Measurements from ENCODE around the gene C19orf44.
"Not testable (repeated sequence)": the region's sequence is repeated elsewhere in the genome, so short reads cannot be mapped to it uniquely, and the experiment has no call there.

Gene C19orf44

DNA sequence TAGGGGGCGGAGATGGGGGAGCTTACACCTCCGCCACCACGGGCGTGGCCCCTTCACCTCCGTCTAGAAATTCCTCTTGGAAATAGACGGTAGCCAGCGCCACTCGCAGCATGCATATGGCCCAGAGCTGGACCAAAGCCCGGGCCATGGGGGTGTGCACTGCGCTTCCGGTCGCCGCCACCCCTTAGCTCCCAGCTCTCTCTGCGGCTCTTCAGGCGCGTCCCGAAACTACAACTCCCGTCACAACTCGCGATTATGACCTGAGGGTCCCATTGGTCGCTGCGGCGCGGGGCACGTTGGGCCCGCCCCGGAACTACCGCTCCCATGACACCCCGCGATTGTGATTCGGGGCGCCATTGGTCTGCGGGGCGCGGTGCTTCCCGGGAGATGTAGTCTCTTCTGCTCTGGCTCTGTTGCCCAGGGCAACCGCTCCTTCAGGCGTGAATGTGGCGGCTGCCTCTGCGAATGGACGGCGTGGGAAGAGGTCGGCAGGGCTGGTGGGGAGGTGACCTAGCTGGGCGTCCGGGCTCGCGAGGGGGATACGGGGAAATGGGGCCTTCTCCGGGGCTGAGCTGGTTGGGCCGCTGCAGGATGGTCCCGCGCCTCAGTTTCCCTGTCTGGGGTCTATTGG lies at the start of gene C19orf44, which contains the start of gene CALR3:
TSS of gene C19orf44 (plus strand) at position 413 of the 631 bp plus-strand sequence. CDS start 4,399 bp downstream, outside the sequence.
TSS of gene CALR3 (minus strand) at position 186 of the 631 bp plus-strand sequence. CDS start at position 148, 38 bp downstream.
- DNase-seq (ENCODE audit: low read depth), result peak; percentile 94

DNA sequence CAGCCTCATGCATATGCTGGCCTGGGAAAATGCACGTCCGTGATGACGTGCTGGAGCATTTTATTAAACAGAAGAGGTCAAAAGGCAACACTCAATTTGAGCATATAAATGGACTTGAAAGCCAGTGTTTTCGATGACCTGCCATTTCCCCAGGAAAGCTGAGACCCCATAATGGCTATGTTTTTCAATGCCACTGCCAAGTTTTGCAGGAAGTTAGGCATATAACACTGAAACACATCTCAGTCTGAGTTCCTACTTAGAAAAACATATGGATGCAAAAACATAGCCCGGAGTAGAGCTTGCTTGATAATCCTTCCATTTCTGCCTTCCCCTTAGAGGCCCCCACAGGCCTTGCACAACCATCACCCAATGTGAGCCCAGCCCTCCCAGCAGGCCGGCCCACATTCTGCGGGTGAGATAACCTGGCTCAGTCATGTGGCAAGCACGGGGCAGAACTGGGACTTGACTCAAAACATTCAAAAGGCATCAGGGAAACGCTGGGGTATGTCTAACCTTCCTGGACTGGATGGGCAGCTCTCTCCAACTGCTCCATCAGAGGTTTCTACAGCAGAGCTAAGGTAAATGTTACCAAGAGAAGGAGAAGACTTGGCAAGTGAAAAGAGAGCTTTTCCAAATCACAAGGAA lies 49.3 kb upstream of the C19orf44 start:
- no peak for DNase-seq (ENCODE audit: low read depth)

GRCh38 chr19:16448872-16449271 lies 47.3 kb upstream of the C19orf44 start:
- DNase-seq (ENCODE audit: low read depth), result not testable (repeated sequence)

DNA sequence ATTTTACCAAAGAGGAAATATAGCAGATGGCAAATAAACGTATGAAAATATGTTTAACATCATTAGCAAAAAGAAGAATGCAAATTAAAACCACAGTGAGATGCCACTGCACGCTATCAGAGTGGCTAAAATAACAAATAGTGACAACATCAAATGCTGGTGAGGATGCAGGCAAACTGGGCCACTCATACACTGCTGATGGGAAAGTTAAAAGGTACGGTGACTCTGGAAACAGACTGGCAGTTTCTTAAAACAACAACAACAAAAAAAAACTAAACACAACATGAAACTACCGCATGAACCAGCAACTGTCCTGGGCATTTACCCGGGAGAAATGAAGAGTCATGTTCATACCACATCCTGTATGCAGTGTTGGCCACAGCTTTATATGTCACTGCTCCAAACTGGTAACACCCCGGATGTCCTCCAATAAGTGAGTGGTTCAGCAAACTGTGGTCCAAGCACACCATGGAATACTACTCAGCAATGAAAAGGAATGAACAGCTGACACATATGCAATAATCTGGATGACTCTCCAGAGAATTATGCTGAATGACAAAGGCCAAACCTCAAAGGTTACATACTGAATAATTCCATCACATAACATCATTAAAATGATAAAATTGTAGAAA lies 46.7 kb upstream of the C19orf44 start:
- DNase-seq (ENCODE audit: low read depth), result no peak

DNA sequence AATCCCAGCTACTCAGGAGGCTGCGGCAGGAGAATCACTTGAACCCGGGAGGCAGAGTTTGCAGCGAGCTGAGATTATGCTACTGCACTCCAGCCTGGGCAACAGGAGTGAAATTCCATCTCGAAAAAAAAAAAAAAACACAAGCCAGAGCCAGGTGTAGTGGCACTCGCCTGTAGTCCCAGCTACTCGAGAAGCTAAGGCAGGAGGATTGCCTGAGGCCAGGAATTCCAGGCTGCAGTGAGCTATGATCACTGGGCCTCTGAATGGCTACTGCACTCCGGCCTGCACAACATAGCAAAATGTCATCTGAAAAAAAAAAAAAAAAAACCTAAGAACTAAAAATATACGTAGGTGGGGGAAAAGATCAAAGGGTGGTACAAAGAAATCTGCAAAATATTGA lies 43.9 kb upstream of the C19orf44 start:
- no peak for DNase-seq (ENCODE audit: low read depth)

- DNase-seq (ENCODE audit: low read depth), result no peak
Measured at GRCh38 chr19:16454351-16454918, 41.8 kb upstream of the C19orf44 start.

DNA sequence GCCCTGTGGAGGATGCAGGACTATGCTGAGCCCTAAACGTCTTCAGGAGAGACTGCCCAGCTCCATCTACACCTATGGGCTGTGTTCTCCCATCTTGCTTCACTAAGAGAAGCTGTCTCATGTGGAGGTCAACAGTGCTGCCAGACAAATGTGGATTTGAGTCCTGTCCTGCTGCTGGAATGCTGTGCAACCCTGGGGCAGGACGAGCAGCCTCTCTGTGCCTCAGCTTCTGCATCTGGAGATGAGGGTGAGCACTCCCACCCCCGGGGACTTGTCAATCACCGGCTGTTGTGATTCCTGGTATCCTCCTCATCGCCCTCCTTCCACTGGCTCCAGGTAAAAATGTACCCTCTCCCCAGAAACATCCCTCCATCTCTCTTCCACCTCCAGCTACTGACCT lies 40.7 kb upstream of the C19orf44 start:
- DNase-seq (ENCODE audit: low read depth), result no peak

DNA sequence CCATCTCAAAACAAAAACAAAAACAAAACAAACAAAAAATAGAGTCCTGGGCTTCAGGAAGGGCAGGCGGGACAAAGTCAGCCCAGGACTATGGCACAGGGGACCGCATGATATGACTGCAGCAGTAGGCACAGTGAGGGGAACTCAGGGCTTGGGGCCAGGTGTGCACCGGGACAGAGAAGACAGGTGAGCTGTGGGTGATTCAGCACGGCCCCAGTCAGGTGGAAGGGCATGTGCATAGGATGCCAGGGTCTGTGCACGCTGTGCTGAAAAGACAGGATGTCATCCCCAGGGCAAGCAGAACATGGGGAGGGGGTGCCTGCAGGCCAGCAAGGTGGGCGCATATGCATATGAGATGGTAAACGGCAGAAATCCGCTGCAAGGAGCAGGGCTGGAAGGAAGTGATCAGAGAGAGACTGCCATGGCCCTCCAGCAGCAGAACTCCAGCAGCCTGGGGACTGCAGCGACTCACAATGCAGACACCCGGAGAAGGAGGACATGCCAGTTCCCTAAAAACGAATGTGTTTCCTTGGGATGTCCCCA lies 39.5 kb upstream of the C19orf44 start:
- DNase-seq (ENCODE audit: low read depth), result no peak

DNA sequence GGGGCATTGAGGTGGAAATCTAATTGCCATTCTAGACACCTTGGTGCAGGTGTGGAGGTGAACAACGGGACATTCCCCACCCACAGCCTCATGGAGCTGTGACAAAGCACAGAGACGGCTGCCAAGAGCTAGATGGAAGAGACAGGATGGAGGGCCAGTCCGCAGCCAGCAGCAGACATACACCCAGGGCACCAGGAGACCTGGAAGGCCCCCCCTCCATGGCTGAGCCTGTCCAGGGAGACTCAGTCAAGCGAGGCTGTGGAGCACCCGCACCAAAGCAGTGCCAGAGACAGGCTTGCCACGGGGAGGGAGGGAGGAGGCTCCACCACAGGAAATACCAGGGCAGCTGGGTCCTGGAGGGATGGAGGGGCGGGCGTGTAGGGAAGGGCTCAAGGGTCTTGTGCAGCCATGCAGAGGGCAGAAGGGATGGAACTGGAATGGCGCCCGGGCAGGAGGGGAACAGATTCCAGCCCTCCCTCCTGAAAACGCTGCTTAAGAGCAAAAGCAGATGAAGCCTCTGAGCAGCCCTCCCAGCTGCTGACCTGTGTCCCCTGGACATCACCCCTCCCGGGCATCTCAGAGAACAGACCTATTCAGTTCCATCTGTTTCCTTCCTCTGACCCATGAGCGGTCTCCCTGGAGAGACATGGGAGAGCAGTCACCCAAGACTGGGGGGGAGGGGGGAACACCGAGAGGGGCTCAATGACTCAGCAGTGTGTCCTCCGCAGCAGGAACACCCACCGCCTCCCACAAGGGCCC lies 38.8 kb upstream of the C19orf44 start:
- no peak for DNase-seq (ENCODE audit: low read depth)

- DNase-seq (ENCODE audit: low read depth), result no peak
Measured at GRCh38 chr19:16457954-16458331, 38.3 kb upstream of the C19orf44 start.

DNA sequence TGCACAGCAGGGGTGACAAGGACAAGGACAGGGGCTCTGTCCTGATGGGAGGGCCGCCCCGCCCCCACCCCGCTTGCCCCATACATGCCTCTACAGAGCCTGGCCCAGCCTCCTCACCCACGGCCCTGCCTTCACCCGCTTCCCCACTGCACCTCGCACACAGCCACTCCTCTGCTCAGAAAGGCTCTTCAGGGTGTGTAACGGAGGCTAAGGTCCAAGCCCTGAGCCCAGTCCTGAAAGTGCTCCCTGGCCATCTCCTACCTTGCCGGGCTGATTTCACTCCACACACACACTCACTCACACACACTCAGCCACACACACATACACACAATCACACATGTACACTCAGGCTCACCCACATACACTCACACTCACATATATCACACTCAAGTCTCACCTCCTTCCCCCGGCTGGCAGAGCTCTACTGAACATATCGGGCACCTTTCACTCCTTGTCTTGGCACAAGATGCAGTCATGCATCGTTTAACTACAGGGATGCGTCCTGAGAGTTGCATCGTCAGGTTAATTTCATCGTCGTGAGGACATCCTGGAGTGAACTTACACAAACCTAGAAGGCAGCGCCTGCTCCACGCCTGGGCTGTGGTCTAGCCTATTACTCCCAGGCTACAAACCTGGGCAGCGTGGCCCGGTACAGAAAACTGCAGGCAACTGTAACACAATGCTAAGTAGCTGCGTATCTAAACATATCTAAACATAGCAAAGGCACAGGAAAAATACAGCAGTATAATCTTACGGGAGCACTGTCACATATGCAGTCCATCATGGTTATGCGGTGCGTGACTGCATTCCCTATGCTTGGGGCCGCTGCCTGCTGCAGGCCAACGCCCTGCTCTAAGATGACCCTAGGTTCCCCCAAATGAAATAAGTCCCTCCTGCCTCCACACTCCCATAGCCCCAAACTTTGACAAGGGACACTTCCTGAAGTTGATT lies 37.5 kb upstream of the C19orf44 start:
- no peak for DNase-seq (ENCODE audit: low read depth)

GRCh38 chr19:16459680-16460079 lies 36.5 kb upstream of the C19orf44 start:
- no peak for DNase-seq (ENCODE audit: low read depth)

GRCh38 chr19:16460454-16460853 lies 35.7 kb upstream of the C19orf44 start:
- no peak for DNase-seq (ENCODE audit: low read depth)

DNA sequence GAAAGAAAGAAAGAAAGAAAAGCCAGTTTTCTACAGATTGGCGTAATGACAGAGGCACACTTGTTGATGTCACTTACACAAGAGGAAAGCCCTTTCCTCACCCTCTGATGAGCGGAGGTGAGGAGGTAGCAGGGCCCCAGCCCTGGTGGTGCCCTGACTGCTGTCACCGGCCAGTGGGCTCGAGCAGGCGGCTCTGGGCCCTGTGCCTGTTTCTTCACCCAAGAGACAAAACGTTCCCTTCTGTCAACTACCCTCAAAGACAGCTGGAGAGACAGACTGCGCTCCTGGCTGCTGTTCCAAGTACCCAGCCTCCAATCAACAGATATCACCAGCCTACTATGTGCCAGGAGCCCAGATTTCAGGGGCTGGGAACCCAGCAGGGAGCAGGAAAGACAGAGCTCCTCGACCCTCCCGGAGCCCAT lies 34.6 kb upstream of the C19orf44 start:
- no peak for DNase-seq (ENCODE audit: low read depth)

- no peak for DNase-seq (ENCODE audit: low read depth)
Measured at GRCh38 chr19:16462757-16463250, 33.4 kb upstream of the C19orf44 start.

DNA sequence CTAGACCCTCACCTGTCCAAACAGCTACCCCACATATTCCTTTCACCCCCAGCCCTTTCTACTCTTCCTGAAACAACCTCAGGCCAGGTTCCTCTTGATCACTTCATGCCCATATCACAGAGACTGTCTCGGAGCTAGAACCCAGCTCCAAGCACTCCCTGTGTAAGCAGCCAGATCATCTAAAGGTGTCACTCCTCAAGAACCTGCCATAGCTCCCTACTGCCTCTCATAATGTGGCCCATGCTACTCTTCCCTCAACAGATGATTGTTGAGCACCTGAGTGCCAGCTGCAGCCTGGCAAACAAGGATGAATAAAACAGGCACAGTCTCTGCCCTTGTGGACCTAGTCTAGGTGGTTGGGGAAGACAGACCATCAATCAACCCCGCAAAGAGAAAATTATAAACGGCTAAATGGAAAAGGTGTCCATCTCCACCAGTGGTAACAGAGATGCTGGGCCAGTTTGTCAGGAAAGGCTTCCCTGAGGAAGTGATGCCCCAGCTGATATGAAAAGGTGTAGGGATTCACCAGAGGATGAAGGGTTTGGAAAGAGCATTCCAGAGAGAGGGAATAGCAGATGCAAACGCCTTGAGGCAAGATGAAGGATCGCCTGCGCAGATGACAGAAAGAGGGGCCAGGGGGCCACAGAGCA lies 32.7 kb upstream of the C19orf44 start:
- DNase-seq (ENCODE audit: low read depth), result no peak

GRCh38 chr19:16463991-16464575 lies 32.1 kb upstream of the C19orf44 start:
- DNase-seq (ENCODE audit: low read depth), result no peak

DNA sequence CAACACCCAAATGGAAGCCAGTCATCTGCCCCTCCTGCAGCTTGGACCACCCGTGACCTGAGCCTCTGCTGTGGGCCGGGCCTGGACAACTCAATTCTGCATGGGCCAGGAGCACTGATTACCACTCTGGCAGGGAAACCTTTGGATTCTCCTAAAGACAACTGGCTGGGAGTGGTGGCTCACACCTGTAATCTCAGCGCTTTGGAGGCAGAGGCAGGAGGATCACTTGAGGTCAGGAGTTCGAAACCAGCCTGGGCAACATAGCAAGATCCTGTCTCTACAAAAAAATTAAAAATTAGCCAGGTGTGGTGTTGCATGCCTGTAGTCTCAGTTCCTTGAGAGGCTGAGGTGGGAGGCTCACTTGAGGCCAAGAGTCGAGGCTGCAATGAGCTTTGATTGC lies 31.0 kb upstream of the C19orf44 start:
- DNase-seq (ENCODE audit: low read depth), result no peak

DNA sequence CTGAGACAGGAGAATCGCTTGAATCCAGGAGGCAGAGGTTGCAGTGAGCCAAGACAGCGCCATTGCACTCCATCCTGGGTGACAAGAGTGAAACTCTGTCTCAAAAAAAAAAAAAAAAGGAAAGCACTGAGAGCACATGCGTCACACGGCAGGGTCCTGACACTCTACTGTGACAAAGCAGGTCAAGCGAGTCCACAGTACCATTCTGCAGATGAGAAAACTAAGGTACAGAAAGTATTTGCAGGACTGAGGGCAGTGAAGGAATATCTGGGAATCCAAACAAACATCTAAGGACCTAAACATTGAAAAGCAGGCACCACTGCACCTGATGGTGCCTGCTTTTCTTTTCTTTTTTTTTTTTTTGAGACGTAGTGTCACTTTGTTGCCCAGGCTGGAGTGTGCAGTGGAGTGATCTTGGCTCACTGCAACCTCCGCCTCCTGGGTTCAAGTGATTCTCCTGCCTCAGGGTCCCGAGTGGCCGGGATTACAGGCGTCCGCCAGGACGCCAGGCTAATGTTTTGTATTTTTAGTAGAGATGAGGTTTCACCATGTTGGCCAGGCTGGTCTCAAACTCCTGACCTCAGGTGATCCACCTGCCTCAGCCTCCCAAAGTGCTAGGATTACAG lies 29.3 kb upstream of the C19orf44 start:
- DNase-seq (ENCODE audit: low read depth), result not testable (repeated sequence)

Data from T-helper 22 cell (primary cell).